HG02938 (cell line): ENCODE measurements around the gene COG5.
A peak's percentile ranks its signal among the peaks of the same experiment; 100 is the strongest.

Experiments used
- ATAC-seq: cut with Tn5 transposase; IDR thresholded peaks from one replicate; pipeline ENCODE4 v1.9.1; 2021; ENCODE audit warnings: mild to moderate bottlenecking, moderate library complexity; ENCODE audit not compliant: unreplicated experiment

Gene COG5

GRCh38 chr7:107563775-107564552 is at the start of gene COG5, which contains the start of gene DUS4L:
Gene COG5, minus strand, starts transcription at chr7:107563920. Its CDS starts 24 bp downstream, at chr7:107563896.
Gene DUS4L, plus strand, starts transcription at chr7:107563971. Its CDS starts 3,100 bp downstream, at chr7:107567071.
- peak; percentile 94 for ATAC-seq

GRCh38 chr7:107613439-107613838 is 49.7 kb upstream of the COG5 start:
- ATAC-seq = no peak

- ATAC-seq = no peak
These were observed 46.6 kb upstream of the COG5 start for GRCh38 chr7:107610323-107610722.

DNA sequence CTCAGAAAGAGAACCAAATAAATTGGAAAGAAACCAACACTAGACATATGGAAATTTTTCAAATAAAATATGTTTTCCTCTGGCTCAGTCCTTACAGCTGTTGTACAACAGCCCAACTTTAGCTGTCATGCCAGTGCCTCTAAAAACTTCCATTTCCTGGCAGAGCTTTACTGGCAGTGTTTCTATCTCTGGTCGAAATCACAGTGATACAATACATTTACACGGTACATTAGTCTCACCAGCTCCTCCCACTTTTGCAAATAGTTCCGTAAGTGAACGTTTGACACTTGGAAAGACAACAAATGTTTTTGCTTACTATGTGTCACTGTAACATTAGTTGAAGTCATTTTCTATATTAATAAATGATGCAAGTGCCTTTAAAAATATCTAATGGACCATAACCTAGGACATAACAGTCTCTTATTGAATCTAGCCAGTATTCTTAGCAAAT is 46.1 kb upstream of the COG5 start:
- no peak for ATAC-seq

- ATAC-seq = no peak
These were observed 42.6 kb upstream of the COG5 start for GRCh38 chr7:107606303-107606702.

DNA sequence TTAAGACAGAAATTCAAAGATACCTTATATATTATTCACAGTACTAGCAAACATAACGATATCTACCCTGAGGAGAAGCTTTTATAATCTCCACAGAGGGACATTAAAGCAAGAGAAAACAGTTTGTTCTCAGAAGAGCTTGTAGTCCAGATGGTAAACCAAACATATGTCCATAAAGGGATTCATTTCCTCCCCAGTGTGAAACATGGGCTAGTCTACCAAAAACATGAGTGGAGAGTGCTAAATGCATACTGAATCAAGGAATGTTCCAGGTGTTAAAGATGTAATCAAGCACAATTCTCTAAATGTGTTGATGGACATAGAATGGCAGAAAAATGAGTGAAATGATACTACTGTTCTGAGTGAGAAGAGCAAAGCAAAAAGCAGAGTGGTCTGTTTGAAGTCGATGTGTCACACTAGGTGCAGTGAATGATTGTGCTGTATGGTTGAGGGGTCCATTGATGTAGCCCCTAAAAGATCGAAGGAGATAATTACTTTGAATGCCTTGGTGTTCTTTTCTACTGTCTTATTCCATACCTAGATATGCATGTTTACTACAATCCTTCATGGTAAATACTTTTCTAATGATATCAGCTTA is 41.6 kb upstream of the COG5 start:
- ATAC-seq = no peak

DNA sequence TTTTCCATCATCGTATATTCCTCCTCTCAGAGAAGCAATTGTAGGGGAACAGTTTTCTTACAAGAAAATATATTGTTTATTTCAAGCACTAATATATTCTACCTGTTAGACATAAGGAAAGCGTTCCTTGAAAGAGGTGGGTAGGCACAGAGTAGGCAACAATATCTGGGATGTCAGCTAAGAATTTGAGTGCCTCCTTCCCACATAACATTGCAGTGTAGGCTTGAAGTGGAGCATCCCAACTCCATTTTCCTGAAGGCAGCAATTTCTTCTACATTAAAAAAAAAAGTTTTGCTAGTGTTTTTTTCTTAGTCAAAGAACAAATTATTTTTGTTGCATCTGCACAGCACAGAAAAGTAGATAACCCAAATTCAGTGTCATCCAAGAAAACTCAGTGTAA is 37.1 kb upstream of the COG5 start:
- ATAC-seq = no peak

GRCh38 chr7:107599262-107599661 is 35.5 kb upstream of the COG5 start:
- ATAC-seq = no peak

- ATAC-seq = no peak
These were observed 34.2 kb upstream of the COG5 start for GRCh38 chr7:107597953-107598352.

- no peak for ATAC-seq
These were observed 33.8 kb upstream of the COG5 start for GRCh38 chr7:107597582-107597916.

DNA sequence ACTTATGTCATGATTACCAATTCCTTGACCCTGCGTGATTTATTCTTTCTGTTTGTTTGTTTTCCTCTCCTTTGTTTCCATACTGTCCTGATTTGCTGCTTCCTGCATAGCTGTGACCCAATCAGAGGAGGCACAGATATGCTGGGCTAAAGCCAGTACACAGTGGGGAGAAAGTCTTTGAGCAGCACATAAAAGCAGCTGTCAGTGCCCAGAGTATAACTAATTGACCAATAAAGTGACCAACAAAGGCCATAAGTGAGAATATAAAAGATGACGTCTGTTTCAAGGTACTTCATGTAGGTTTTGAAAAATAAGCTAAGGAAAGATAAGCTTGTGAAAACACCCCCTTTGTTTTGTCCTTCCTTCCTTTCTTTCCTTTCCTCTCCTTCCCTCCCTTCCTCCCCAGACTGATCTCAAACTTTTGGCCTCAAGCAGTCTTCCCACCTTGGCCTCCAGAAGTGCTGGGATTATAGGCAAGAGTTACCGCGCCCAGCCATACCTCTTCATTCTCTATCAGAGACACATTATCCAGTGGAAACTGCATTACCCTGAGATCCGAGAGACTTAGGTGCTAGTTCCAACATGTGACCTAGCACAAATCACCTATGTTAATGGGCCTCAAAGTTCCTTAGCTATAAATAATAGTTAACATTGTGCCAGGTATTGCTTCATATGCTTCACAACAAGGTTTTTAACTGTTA is 33.3 kb upstream of the COG5 start:
- no peak for ATAC-seq

DNA sequence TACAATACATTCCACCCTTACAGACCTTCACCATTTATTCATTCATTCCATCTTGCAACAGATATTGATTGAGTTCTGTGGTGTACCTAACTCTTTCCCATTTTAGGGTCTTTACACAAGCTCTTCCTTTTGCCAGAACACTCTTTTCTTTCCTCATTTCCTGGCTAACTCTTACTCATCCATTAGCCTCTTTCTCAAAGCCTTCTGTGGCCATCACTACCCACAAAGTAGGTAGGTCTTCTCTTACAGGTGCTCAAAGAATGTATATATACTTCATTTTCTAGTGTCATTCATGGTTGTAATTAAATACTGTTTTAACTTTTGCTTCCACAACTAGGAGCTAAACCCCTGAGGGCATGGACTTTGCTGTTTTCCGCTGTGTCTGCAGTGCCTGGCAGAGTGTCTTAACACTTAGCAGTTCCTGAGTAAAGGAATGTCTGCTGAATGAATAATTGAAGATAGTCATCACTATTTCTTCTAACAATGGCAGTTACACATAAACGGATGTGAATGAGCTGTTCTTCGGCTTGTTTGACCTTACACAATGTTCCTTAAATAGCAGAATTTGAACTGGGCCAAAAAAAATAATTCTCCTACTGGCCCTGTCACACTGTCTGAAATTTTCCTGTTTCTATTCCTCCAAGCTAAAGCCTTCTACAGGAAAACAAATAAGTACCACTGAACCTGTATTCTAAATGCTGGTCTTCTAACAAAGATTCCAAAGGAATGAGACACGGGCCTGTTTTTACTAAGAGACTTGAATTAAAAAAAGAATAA is 31.4 kb upstream of the COG5 start:
- ATAC-seq = no peak

- ATAC-seq = no peak
These were observed 29.3 kb upstream of the COG5 start for GRCh38 chr7:107593025-107593410.

- ATAC-seq = no peak
These were observed 28.8 kb upstream of the COG5 start for GRCh38 chr7:107592361-107593024.

- ATAC-seq = no peak
These were observed 27.7 kb upstream of the COG5 start for GRCh38 chr7:107591421-107591820.

DNA sequence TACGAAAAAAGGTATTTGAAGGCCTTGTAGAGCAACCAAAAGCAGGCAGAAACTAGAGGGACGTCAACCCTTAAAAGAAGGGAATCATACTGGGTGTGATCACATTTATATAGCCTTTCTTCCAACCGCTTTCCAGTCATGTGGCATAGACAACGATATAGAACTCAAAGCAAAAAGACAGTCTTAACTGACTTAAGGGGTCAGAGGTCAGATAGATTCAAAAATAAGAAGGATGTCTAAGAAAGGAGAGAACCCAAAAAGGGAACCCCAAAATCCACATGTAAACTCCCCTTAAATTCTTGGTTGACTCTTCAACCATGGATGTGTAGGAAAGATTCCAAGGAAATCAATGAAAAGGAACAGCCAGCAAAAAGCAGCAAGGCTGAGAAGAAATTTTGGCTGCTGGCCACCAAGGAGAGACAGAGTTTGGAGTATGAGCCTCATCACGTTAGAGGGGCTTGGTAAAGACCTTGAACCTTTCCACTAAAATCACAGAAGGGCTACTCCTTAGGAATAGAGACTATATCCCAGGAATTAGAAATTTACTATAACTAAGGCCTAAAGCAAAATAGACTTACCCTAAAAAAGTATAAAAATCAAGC is 24.9 kb upstream of the COG5 start:
- ATAC-seq = no peak

DNA sequence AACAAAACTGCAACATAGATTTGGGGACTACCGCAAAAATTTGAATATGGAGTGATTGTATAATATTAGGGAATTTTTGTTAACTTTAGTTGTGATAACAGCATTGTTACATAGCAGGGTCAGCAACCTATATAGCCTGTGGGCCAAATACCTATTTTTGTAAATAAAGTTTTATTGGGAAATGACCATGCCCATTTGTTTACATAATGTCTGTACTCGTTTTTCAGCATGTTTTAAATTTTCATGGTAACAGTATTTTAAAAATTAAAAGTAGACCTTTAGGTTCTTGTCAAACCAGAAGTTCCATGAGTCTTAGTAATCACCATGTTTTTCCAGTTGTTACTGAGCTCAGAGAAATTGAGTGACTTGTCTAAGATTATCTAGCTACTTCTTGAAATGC is 21.0 kb upstream of the COG5 start:
- no peak for ATAC-seq

DNA sequence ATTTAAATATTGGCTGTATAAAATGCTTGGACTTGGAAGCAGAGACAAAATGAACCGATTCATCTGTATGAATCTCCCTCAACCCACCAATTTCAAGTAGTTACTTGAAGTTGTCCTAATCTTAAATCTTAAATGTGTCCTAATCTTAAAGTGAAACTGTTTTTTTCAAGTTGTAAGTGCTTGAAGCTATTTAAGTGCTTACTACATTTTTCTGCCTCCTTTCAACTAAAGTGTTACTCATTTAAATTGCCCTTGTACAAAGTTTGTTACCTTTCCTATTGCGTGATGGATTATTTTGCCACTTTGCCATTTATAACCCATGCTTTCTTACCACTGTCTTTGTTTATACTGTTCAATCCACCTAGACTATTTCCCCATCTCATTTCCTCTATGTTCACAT is 19.2 kb upstream of the COG5 start:
- ATAC-seq = no peak

DNA sequence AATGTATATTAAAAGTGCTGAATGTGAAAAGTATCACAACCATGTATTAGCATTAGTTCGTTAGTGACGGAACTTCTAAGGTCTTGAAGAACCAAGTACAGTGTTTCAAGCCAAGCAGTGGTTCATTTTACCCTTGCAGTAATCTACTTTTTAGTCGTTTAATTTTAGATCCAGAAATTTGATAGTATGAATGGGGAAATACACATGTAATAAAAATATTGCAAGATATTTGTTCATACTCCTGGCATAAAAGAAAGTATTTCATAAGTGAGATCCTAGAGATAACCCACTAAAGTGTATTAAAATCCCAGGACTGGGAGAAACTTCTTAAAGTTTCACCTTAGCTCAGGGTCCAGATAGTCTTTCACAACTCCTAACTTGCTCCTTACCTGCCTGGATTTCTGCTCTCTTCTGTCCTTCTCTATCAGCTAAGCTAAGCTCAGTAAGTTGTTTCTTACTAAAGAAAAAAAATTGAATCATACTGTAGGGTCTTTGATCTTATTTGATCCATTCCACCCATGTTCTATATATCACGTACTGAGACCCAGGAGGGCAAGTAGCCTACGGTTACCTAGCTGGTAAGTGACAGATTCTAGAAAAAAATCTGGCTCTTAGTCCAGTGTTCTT is 17.8 kb upstream of the COG5 start:
- ATAC-seq = no peak
